ENCODE measurements around the gene AP1S1.
"Not testable (repeated sequence)": the region's sequence is repeated elsewhere in the genome, so short reads cannot be mapped to it uniquely, and the experiment has no call there.

DNA sequence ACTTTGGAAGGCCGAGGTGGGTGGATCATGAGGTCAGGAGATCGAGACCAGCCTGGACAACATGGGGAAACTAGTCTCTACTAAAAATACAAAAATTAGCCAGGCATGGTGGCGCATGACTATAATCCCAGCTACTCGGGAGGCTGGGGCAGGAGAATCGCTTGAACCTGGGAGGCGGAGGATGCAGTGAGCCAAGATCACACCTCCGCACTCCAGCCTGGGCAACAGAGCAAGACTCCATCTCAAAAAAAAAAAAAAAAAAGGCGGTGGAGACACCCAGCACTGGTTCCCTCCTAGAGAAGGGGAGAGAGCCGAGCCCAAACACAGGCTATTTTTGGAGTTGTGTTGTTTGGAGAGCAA is 32.7 kb upstream of the AP1S1 start:
- TF ChIP-seq, protein P1, sequence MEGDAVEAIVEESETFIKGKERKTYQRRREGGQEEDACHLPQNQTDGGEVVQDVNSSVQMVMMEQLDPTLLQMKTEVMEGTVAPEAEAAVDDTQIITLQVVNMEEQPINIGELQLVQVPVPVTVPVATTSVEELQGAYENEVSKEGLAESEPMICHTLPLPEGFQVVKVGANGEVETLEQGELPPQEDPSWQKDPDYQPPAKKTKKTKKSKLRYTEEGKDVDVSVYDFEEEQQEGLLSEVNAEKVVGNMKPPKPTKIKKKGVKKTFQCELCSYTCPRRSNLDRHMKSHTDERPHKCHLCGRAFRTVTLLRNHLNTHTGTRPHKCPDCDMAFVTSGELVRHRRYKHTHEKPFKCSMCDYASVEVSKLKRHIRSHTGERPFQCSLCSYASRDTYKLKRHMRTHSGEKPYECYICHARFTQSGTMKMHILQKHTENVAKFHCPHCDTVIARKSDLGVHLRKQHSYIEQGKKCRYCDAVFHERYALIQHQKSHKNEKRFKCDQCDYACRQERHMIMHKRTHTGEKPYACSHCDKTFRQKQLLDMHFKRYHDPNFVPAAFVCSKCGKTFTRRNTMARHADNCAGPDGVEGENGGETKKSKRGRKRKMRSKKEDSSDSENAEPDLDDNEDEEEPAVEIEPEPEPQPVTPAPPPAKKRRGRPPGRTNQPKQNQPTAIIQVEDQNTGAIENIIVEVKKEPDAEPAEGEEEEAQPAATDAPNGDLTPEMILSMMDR (IDR thresholded peaks at IDR 0.05; ENCODE audit: low read length), result not testable (repeated sequence)
- not testable (repeated sequence) for TF ChIP-seq EZH2 (optimal IDR thresholded peaks at IDR 0.05; ENCODE audit: low read depth, low read length)
